NCI-H2029 (cell line): ENCODE results near the gene EME2.
A peak's percentile ranks its signal among the peaks of the same experiment; 100 is the strongest.

ENCODE experiments used
- DNase-seq: peaks from one replicate; lab custom pipeline; 2025; lab: John Stamatoyannopoulos, UW

The EME2 gene

GRCh38 chr16:1778200-1779179 is 5.9 kb downstream of the EME2 start:
- no peak for DNase-seq

- no peak for DNase-seq
These were observed 6.7 kb downstream of the EME2 start for GRCh38 chr16:1779234-1779701.

- no peak for DNase-seq
These were observed 7.4 kb downstream of the EME2 start for GRCh38 chr16:1779741-1780676.

GRCh38 chr16:1780677-1781072 is 8.1 kb downstream of the EME2 start:
- no peak for DNase-seq

GRCh38 chr16:1781254-1781653 is 8.6 kb downstream of the EME2 start:
- no peak for DNase-seq

GRCh38 chr16:1781758-1782407 is 9.3 kb downstream of the EME2 start:
- no peak for DNase-seq

- DNase-seq = peak; percentile 99
These were observed 10.0 kb downstream of the EME2 start, which contains the start of the genes NUBP2 and SPSB3 for GRCh38 chr16:1782408-1783264. TSS of gene NUBP2 (plus strand) at chr16:1782960. CDS start at chr16:1783021, 61 bp downstream. TSS of gene SPSB3 (minus strand) at chr16:1782571. CDS start at chr16:1781483, 1,088 bp downstream.

GRCh38 chr16:1784977-1785845 is 12.6 kb downstream of the EME2 start:
- no peak for DNase-seq

GRCh38 chr16:1785846-1786170 is 13.2 kb downstream of the EME2 start:
- DNase-seq = no peak

- no peak for DNase-seq
These were observed 13.8 kb downstream of the EME2 start for GRCh38 chr16:1786242-1787055.

GRCh38 chr16:1787056-1787321 is 14.4 kb downstream of the EME2 start:
- DNase-seq = no peak

GRCh38 chr16:1787322-1788094 is 14.9 kb downstream of the EME2 start:
- no peak for DNase-seq

- DNase-seq = no peak
These were observed 15.6 kb downstream of the EME2 start for GRCh38 chr16:1788095-1788707.

GRCh38 chr16:1788708-1789100 is 16.1 kb downstream of the EME2 start:
- DNase-seq = no peak

GRCh38 chr16:1789643-1790045 is 17.0 kb downstream of the EME2 start:
- DNase-seq = no peak

GRCh38 chr16:1790261-1790610 is 17.6 kb downstream of the EME2 start:
- DNase-seq = no peak

- no peak for DNase-seq
These were observed 18.1 kb downstream of the EME2 start for GRCh38 chr16:1790611-1791255.
